IMR-90 (cell line): Measurements from ENCODE around the gene VAT1L.

ENCODE experiments used
- MAFK ChIP-seq: IDR thresholded peaks from 2 replicates; pipeline ENCODE4 v1.6.1; 2012; ENCODE audit warnings: low read depth, low read length, improper control_type of control experiment
- MAZ ChIP-seq: IDR thresholded peaks from 2 replicates; pipeline ENCODE4 v1.6.1; 2012; ENCODE audit warnings: low read depth, mild to moderate bottlenecking, low read length, improper control_type of control experiment, moderate library complexity, borderline replicate concordance
- POLR2A ChIP-seq: IDR thresholded peaks from 2 replicates; pipeline ENCODE4 v1.6.1; 2012; ENCODE audit warnings: mild to moderate bottlenecking, low read depth, low read length
- RAD21 ChIP-seq: IDR thresholded peaks from 2 replicates; pipeline ENCODE4 v1.6.1; 2012; ENCODE audit warnings: low read length, improper control_type of control experiment
- RFX5 ChIP-seq: IDR thresholded peaks from 2 replicates; pipeline ENCODE4 v1.8.0; 2012; ENCODE audit warnings: low read depth, mild to moderate bottlenecking, low read length, moderate library complexity
- SMC3 ChIP-seq: fragments of 150-350 bp; IDR thresholded peaks from 2 replicates; pipeline ENCODE4 v1.6.1; 2016; ENCODE audit warnings: low read depth, mild to moderate bottlenecking, antibody characterized with exemption, low read length, moderate library complexity
- TF ChIP-seq, protein P1 (sequence below): conservative IDR thresholded peaks from 2 replicates; pipeline ENCODE4 v1.5.1; 2012; ENCODE audit warnings: mild to moderate bottlenecking, low read depth, low read length, improper control_type of control experiment

DNA sequence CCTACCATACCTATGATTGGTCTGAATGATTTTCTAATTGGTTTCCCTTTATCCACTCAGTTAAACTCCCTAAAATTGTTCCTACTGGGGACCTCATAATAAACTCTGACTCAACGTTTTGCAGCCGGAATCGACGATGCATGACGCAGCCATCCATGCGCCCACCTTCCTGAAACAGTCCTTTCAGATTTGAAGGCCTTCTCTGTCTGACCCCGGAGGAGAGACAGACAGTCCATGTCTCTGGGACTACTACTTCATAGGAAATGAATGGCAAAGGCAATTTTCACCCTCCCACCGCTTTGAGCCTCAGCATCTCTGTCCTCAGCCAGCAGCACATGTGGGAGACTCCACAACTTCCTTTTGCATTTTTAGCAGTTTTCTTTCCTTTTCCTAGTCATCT, 13.5 kb downstream of the VAT1L start:
- TF ChIP-seq SMC3 (no peak), MAZ (no peak), POLR2A (no peak), MAFK (no peak), RFX5 (no peak), RAD21 (no peak)
- TF ChIP-seq, protein P1, sequence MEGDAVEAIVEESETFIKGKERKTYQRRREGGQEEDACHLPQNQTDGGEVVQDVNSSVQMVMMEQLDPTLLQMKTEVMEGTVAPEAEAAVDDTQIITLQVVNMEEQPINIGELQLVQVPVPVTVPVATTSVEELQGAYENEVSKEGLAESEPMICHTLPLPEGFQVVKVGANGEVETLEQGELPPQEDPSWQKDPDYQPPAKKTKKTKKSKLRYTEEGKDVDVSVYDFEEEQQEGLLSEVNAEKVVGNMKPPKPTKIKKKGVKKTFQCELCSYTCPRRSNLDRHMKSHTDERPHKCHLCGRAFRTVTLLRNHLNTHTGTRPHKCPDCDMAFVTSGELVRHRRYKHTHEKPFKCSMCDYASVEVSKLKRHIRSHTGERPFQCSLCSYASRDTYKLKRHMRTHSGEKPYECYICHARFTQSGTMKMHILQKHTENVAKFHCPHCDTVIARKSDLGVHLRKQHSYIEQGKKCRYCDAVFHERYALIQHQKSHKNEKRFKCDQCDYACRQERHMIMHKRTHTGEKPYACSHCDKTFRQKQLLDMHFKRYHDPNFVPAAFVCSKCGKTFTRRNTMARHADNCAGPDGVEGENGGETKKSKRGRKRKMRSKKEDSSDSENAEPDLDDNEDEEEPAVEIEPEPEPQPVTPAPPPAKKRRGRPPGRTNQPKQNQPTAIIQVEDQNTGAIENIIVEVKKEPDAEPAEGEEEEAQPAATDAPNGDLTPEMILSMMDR: no peak
